ENCODE data around the gene DDX27. TPM values are rescaled to one million over a fixed set of nuclear protein-coding genes. Genes with fewer than 3 reads are reported as not detected.
A peak's percentile ranks its signal among the peaks of the same experiment; 100 is the strongest.

Gene DDX27
- total and polyA plus RNA-seq, 2 of the 13 experiments (the other 11 are each of a cell fraction or from before 2014, with no cell fraction given) = 42.6 to 72.8 TPM

DNA sequence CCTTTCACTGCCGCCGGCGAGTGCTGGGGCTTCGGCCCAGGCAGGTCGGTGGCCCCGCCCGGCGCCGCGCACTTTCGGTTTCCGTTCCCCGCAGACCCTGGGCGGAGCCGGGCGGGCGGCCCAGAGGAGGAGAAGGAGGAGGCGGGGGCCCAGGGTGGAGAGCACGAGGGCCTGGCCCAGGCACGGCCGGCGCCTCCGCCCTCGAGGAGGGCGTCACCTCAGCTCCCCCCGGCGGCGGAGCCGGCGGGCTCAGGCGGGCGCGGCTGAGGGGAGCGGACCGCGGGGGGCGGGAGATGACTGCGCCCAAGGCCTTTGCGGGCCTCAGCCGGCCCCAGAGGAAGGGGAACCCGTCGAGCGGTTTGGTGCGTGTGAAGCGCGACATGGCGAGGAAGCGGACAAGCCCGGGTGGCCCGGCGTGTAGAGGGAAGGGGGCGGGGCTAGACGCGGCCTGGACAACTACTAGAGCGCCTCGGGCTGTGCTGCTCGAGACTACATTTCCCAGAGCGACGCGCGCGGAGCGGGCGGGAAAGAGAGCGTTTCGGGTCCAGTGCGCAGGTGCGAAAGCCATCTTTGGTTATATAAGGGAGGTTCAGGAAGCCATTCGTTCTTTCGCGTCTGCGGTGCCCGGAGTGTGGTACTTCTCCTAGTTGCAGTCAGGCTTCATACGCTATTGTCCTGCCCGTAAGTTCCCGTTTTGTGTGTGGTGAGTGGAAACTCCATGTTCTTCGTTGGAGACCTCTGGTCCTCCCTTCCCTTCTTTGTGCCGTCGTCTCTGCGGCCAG lies 59.0 kb downstream of the DDX27 start, which contains the start of gene ZNFX1 (continued):
- TF ChIP-seq NCOA2 (CRISPR knock-in tag; IDR thresholded peaks at IDR 0.05) (peak; percentile 83), RAD51 (IDR thresholded peaks at IDR 0.05; ENCODE audit: borderline replicate concordance) (no peak), ZNF331 (CRISPR knock-in tag; IDR thresholded peaks at IDR 0.05) (peak; percentile 89), NR2F2 (IDR thresholded peaks at IDR 0.05; ENCODE audit: borderline replicate concordance, low read depth) (peak; percentile 73; the same call in 1 of the 2 replicates), RBFOX2 (IDR thresholded peaks at IDR 0.05; ENCODE audit: low read depth, low read length) (peak; percentile 99), TCF7 (IDR thresholded peaks at IDR 0.05; ENCODE audit: low read depth) (no peak; the same call in 1 of the 2 replicates), ZBED4 (CRISPR knock-in tag; IDR thresholded peaks at IDR 0.05; ENCODE audit: borderline replicate concordance) (peak; percentile 97), ZNF703 (CRISPR knock-in tag; IDR thresholded peaks at IDR 0.05; ENCODE audit: borderline replicate concordance) (peak; percentile 95), HCFC1 (IDR thresholded peaks at IDR 0.05; ENCODE audit: low read depth, low read length) (peak; percentile 96), ZNF761 (CRISPR knock-in tag; conservative IDR thresholded peaks at IDR 0.05) (peak; percentile 98), NR1H2 (CRISPR knock-in tag; IDR thresholded peaks at IDR 0.05; ENCODE audit: borderline replicate concordance, low read depth) (peak; percentile 50), DNMT1 (CRISPR knock-in tag; IDR thresholded peaks at IDR 0.05) (peak; percentile 88; the same call in 1 of the 2 replicates), GPN1 (CRISPR knock-in tag; IDR thresholded peaks at IDR 0.05; ENCODE audit: borderline replicate concordance) (peak; percentile 63; the same call in 1 of the 2 replicates), ZNF468 (CRISPR knock-in tag; IDR thresholded peaks at IDR 0.05) (0 out of 2 replicates have a peak, but pooled peaks have one; percentile 73), ZFP1 (CRISPR knock-in tag; IDR thresholded peaks at IDR 0.05) (no peak; the same call in 1 of the 2 replicates), ZNF430 (CRISPR knock-in tag; IDR thresholded peaks at IDR 0.05) (no peak; the same call in none of the 2 replicates), ZNF143 (CRISPR knock-in tag; IDR thresholded peaks at IDR 0.05) (peak; percentile 97), NCOA1 (CRISPR knock-in tag; IDR thresholded peaks at IDR 0.05) (no peak), TAF1 (CRISPR knock-in tag; IDR thresholded peaks at IDR 0.05) (peak; percentile 100), ZNF234 (CRISPR knock-in tag; conservative IDR thresholded peaks at IDR 0.05) (peak; percentile 91; the same call in 1 of the 2 replicates), ARNTL (CRISPR knock-in tag; IDR thresholded peaks at IDR 0.05) (peak; percentile 90), FOSL1 (CRISPR knock-in tag; IDR thresholded peaks at IDR 0.05; ENCODE audit: borderline replicate concordance) (peak; percentile 64)
- TF ChIP-seq, protein P1, sequence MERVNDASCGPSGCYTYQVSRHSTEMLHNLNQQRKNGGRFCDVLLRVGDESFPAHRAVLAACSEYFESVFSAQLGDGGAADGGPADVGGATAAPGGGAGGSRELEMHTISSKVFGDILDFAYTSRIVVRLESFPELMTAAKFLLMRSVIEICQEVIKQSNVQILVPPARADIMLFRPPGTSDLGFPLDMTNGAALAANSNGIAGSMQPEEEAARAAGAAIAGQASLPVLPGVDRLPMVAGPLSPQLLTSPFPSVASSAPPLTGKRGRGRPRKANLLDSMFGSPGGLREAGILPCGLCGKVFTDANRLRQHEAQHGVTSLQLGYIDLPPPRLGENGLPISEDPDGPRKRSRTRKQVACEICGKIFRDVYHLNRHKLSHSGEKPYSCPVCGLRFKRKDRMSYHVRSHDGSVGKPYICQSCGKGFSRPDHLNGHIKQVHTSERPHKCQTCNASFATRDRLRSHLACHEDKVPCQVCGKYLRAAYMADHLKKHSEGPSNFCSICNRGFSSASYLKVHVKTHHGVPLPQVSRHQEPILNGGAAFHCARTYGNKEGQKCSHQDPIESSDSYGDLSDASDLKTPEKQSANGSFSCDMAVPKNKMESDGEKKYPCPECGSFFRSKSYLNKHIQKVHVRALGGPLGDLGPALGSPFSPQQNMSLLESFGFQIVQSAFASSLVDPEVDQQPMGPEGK (CRISPR knock-in tag; IDR thresholded peaks at IDR 0.05) = peak; percentile 96
- TF ChIP-seq, protein P2, sequence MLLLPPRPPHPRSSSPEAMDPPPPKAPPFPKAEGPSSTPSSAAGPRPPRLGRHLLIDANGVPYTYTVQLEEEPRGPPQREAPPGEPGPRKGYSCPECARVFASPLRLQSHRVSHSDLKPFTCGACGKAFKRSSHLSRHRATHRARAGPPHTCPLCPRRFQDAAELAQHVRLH (CRISPR knock-in tag; IDR thresholded peaks at IDR 0.05; ENCODE audit: borderline replicate concordance, low read depth) = peak; percentile 99
